RCC 7860 (cell line): Measurements from ENCODE around the gene TMEM80.
"Not testable (repeated sequence)": the region's sequence is repeated elsewhere in the genome, so short reads cannot be mapped to it uniquely, and the experiment has no call there.

ENCODE experiments used
- DNase-seq: peaks from one replicate; pipeline ENCODE4 v3.0.0-alpha.2; 2015; ENCODE audit warnings: low spot score
- FAIRE-seq: peaks from 2 replicates; lab custom pipeline; 2012; peaks lifted over from hg19 to GRCh38; lab: Jason Lieb, UNC

Gene TMEM80

GRCh38 chr11:737899-738298, 42.3 kb downstream of the TMEM80 start:
- not testable (repeated sequence) for FAIRE-seq, DNase-seq

GRCh38 chr11:742156-742546, 46.5 kb downstream of the TMEM80 start:
- FAIRE-seq = no peak

GRCh38 chr11:742571-743201, 47.1 kb downstream of the TMEM80 start:
- FAIRE-seq (no peak), DNase-seq (no peak)

More at GRCh38 chr11:742156-742546, 46.5 kb downstream of the TMEM80 start:
- DNase-seq = no peak

- FAIRE-seq (no peak), DNase-seq (no peak)
These were observed 49.8 kb downstream of the TMEM80 start for GRCh38 chr11:745428-745827.

- DNase-seq (peak; percentile 46), FAIRE-seq (no peak)
These were observed 50.9 kb downstream of the TMEM80 start for GRCh38 chr11:746289-747157.

- DNase-seq = peak; percentile 72
- FAIRE-seq = no peak
These were observed 51.8 kb downstream of the TMEM80 start, which contains the start of gene TALDO1 for GRCh38 chr11:747158-748006. Gene TALDO1 (plus strand): TSS chr11:747464. CDS start chr11:747482, 18 bp downstream.

GRCh38 chr11:748007-748359, 52.4 kb downstream of the TMEM80 start:
- no peak for DNase-seq
- no peak for FAIRE-seq

GRCh38 chr11:749731-750130, 54.1 kb downstream of the TMEM80 start:
- DNase-seq = no peak

More at GRCh38 chr11:749731-750130, 54.1 kb downstream of the TMEM80 start:
- no peak for FAIRE-seq
